Stimulated activated CD4-positive, alpha-beta T cell treated with anti-CD3 and anti-CD28 coated beads, Interleukin-15, amount 100 ng/mL, for 48 hours (primary cell): Measurements from ENCODE around the gene OR10A3.

Source experiments
- DNase-seq, 2 donors: peaks; one replicate each; pipeline ENCODE4 v3.0.0-alpha.2; 2020; ENCODE audit warnings: low read depth in 2 of 2

The OR10A3 gene

GRCh38 chr11:7892059-7892699 is 49.3 kb downstream of the OR10A3 start:
- DNase-seq: no peak

- DNase-seq: no peak
Observed at GRCh38 chr11:7890417-7891172, 50.9 kb downstream of the OR10A3 start.

- DNase-seq: no peak
Observed at GRCh38 chr11:7889985-7890384, 51.5 kb downstream of the OR10A3 start.
